Stromal cell of bone marrow (primary cell): ENCODE measurements around the gene MTTP.

Experiments used
- DNase-seq: peaks from one replicate; pipeline ENCODE4 v3.0.0-alpha.2; 2012; ENCODE audit warnings: low read depth

Gene MTTP

DNA sequence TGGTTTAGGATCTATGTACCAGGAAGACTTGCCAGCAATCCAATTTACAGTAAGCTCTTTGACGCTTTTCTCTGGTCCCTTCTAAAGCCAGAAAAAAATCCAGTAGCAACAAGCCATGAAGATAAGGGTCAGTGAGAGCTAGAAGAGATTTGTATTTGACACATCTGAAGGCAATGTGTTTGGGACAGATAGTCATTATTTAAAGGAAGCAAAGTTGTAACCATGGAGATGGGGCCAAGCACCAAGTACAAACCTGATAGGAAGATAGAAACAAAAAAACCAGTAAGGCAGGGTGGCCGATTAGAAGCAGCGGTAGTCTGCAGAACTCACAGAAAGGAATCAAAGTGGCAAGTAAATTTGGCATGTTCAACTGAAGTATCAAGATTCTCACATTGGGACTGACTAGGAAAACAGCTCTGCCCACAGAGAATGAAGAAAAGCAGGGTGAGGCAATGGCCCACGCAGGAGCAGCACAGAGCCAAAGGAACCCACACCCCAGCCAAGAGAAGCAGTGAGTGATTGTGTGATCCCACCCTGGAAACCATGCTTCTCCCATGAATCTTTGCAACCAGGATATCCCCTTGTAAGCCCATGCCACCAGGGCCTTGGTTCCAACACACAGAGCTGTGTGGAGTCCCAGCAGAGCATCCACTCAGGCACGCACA, 95.9 kb downstream of the MTTP start:
- no peak for DNase-seq
